DMS79 treated with DMSO at 0.1 percent for 48 hours (cell line): Measurements from ENCODE around the gene RBKS.

Experiments used
- DNase-seq: peaks from one replicate; lab custom pipeline; 2025; lab: John Stamatoyannopoulos, UW

RBKS gene

DNA sequence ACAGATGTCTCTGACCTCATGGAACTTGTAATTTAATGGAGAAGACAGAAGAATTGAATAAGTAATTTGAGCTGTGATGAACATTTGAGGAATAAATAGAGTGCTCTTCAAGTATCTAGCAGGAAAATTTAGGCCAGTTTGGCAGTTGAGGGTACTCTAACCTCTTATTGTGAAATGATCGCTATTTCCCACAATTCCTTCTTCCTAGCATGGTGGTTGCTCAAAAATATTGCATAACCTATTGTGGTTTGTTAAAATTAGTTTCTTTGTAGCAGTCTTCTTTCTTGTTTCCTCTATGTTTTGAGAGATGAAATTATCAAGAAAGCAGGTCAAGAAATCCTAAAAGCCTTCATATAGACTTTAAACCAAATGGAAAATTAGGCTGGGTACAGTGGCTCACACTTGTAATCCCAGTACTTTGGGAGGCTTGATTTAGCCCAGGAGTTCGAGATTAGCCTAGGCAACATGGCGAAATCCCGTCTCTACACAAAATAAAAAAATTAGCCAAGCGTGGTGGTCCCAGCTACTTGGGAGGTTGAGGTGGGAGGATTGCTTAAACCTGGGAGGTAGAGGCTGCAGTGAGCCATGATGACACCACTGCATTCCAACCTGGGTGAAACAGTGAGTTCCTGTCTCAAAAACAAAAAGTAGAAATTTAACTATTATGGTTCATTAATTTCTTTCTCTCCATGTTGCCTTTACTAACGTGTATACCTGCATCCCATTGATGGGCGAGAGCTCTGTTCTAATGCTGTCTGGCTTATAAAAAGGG is 58.7 kb downstream of the RBKS start:
- peak; percentile 4 for DNase-seq

DNA sequence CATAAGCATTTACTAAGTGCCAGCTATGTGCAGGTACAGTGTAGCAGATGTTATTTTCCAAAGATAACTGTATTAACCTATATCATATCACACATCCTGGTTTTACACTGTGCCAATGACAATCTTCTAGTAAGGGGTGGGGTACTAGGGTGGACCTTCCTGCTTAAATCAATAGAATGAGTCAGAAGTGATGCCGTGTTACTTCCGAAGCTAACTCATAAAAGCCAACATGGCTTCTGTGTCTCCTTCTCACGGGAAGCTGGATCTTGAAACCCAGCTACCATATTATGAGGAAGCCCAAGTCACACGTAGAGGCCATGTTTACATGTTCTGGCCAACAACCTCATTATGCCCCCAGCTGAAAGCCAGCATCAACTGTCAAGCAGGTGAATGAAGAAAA is 59.5 kb downstream of the RBKS start:
- DNase-seq = no peak

DNA sequence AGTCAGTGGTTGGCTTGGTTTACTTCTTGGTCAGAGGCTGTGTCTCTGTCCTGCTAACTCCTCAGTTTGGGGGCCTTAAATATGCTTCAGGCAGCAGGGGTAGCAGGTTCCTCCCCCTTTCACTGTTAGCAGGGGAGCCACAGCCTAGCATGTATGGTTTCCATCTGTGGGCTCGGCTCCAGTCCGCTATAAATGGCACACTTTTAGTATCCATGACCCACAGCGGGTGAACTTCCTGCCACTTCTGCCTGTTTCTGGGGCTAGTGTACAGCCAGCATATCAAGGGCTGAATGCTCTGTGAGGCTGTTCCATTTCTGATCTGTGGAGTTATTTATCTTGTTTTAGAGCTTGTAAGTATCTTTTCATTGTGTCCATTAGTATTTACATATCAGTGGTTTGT is 60.4 kb downstream of the RBKS start:
- no peak for DNase-seq

DNA sequence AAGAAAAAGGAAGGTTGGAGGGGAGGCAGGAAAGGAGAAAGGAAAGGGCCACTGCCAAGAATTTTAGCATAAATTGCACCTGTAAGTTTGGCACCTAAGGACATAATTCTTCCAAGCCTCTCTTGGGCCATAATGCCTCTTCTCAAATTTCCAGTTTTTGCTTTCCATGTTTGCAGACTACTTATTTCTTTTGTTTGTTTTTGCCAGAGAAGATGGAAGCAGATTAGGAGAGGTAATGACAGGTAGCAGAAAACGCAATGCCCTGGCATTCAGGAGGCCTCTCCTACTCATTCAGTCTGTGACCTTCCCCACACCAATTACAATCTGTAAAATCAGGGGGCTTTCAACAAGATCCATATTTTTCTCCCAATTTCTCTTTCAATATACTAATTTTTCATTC is 61.9 kb downstream of the RBKS start:
- peak; percentile 69 for DNase-seq

DNA sequence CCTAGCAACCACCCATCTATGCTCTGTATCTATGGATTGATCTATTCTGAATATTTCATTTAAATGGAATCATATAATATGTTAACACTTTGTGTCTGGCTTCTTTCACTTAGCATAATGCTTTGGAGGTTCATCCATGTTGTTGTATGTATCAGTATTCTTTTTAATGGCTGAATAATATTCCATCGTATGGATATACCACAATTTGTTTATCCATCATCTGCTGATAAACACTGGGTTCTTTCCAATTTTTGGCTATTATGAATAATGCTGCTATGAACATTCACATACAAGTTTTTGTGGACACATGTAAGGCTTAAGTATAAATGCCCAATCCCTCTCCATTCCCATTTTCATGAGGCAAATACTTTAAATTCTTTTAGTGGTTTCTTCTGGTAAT is 65.8 kb downstream of the RBKS start:
- no peak for DNase-seq

DNA sequence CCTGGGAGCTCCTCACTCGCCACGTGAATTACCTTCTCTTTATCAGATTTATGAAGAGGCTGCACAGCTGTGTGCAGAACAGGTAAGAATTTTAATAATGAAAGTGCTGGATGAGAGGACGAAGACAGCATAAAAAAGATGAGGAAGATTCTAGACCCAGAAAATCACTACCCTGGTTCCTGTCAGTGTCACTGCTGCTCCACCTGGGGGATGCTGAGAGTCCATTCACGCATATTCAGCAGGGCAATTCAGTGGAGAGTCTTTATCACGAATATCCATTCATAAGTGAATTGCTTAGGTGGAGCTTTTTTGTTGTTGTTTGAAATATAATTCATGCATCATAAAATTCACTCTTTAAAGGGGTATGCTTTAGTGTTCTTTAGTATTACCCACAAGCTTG is 66.6 kb downstream of the RBKS start:
- DNase-seq = no peak

DNA sequence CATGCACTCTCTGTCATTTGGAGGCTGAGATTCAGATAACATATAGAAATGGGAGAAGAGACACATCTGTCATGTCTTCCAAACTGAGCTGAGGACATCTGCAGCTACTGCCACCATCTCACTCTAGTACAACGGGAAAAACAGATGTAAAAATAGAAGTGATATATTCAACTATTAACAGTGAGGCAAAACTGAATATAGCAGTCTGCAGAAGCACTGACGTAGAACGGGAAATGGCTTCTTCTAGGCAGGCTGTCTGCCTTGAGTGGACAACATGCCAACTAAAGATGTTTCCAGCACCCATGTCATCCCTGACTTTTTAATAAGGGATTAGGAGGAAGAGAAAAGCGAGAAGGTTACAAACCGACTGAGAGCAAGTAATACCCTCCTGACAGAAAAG is 67.1 kb downstream of the RBKS start:
- no peak for DNase-seq

DNA sequence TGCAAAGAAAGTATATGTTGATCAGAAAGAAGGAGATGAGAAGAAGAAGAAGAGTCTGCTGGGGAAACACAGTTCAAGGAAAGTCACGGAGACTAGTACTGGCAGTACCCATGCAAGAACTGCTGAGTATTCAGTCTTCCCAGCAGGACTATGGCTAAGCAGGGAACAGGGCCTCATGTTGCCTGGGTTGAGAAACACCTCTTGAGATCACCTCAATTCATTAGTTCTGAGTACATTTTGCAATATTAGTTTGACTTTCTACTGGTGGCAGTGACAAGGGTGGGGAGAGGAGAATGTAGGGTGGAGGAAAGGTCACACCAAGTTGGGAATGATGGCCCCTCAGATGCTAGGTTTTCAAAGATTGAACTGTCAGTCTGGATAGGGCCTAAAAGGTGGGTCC is 68.1 kb downstream of the RBKS start:
- no peak for DNase-seq

DNA sequence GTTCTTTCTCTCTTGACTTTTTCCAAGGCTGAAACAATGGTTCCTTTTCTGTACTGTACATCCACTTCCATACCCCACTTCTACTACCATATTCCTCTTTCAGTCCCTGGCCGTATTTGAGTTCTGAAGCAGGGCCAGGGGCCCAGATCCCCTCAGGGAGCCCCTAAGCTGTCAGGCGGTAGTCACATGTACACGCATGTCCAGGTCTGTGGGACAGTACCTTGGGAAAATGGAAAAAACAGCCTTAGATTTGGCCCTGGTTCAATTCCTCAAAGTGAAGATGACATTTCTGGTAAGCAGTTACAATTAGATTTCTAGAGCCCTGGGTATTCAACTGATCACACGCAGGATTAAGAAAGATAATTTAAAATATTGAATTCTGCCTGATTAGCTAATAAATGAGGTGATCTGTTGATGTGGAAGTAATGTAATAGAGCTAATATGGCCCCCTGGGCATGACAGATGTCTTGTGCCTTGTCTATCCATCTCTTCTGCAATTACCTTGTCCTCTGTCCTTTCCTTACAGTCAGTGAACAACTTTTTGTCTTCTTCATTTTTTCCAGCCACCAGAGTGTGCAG is 74.2 kb downstream of the RBKS start:
- no peak for DNase-seq

DNA sequence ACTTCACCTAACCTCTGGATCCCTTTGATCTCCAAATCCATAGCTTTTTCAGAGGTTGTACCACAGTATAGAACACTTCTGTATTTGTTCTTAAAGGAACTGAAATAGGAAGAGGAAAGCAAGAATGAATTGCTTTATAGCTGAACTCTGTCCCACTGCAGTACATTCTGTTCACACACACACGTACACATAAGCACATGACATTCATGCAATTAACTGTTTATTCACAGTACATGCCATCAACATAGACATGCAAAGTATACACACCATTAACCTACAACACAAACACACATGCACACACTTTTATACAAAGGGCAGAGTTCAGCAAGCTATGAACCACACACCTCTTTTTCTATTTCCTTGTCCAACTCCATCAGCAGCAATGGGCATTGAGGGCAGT is 75.4 kb downstream of the RBKS start:
- no peak for DNase-seq

DNA sequence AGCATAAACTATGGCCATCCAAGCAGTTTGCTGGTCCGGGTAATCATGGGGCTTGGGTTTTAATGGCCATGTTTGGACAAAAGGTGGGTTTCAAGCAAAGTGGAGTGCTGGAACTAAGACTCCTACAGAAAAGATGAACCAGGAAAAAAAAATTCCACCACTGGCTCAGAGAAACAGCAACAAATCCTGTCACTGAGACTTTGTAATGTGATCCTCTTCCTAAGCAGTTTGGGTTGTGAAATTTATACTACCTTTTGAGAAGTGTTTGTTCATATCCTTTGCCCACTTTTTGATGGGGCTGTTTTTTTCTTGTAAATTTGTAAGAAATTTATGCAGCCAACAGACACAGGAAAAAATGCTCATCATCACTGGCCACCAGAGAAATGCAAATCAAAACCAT is 78.4 kb downstream of the RBKS start:
- DNase-seq = no peak

DNA sequence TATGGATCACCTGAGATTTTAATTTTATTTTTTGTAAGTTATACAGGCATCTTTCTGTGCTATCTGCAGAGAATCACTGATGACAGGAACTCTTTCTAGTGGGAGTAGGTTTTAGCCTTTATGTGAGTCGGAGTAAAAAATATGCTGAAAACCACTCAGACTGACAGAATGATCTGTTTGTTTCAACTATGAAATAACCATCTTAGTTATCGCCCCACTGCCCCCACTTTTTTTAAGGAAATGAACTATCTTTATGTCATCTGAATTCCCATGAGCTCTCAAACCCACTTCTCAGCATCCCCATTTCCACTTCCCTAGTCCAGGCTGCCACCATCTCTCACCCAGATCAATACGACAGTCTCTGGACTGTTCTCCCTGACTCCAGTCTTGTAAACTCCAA is 79.7 kb downstream of the RBKS start:
- no peak for DNase-seq

DNA sequence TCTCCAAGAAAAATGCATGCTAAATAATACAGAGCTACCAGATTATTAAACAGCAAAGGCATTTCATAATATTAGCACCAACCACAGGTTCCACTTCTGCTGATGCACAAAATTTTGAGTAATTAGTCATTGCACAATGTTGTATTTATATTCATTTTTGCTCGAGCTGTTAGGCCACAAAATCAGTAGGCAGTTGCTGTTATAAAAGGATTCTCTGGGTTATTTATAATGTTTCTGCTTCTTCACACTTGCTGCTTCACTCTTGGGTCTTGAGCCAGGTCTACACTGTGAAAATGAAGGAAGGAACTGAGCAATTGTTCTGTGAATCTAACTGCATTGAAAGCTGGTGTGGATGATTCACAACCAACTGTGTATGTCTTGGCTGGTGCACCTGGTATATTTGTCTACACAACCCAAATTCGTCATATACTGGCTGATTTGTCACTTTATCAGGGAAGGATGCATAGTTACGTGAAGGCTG is 80.4 kb downstream of the RBKS start:
- no peak for DNase-seq

DNA sequence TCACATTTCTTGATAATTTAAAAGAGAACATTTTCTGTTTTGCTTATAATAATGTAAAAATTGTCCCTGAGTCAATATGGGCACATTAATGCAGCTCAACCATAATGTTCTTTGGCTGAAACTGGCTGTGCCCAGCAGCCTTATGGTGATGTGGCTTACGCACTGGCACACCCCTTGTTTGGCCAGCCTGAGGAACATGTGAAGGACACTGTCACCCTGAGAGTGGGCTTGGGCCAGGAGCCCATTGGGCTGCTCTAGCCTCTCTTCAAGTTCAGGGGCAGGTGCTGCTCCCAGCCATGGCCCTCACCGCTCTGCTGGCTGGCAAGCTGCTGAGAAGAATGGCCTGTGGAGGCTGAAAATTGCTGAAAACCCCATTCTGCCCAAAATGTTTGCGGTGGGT is 81.2 kb downstream of the RBKS start:
- DNase-seq = no peak

DNA sequence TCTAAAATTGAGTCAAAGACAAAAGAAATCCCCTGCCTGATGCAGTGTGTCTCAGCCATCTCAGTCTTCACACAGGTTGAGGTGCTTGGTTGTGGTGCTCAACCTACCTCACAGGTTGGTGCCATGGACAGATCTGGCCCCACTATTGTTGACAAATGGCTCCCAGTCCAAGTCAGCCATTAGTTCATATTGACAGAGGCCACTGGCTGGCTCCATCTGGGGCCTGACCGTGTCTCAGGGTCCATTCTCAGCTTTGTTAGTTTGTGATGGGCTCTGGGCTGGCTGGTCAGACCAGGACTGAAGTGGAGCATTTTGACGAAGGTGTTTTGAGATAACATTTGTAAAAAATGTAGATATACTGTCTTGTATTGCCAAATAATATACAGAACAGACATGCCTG is 81.8 kb downstream of the RBKS start:
- DNase-seq = no peak

DNA sequence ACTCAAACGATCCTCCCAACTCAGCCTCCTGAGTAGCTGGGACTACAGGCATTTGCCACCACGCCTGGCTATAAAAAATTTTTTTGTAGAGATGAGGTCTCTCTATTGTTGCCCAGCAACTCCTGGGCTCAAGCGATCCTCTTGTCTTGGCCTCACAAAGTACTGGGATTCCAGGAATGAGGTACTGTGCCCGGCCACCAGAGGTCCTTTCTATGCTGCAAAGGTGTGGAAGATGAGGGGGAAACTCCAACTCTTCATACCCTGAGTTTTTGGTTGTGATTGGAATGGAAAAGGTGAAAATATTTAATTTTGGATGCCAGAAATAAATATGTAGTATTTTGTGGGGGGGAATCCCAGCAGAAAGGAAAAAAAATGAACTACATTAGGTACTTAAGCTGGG is 82.7 kb downstream of the RBKS start:
- no peak for DNase-seq

DNA sequence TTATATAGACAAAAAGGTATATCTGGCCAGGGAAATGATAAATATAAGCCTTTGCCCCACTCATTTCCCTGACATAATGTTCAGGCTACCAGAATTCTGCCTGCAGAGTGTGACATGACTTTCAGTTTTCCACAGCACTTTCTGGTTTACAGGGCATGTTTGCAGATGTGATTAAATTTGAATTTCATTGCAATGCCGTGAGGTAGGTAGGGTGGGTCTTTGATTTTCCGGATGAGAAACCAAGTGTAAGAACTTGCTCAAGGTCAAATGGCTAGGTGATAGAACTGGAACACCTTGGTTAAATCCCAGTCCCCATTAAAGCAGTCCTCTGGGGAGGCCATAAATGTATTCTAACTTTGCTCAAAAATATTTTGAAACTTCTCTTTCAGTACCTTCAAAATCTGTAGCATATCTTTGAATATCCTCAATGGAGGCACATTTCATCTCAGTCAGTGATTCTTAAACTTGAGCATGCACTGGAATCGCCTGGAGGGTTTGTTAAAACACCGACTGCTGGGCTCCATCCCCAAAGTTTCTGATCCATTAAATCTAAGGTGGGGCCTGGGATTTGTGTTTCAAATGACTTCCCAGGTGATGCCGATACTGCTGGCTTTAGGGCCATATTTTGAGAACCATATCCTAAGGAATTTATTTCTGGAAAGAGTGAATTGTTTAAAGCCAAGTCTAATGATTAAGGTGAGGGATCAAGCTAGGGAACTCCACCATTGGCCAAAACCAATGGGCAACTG is 83.7 kb downstream of the RBKS start:
- DNase-seq = no peak

DNA sequence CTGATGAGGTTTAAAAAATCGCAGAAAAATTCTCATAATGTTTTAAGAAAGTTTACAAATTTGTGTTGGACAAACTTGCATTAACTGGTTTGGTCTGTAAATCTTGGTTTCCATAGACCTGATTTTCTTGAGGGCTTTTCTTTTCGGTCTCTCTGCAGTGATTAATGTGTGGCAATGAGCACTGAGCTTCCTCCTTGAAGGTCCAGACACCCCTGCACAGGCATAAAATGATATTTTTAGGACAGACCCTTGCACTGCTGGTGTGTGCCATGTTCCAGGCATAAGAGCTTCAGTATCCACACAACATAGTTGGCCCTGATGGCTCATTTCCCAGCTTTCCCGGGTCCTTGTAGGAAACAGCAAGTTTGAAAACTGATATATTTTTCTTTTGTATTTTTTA is 85.0 kb downstream of the RBKS start:
- no peak for DNase-seq

DNA sequence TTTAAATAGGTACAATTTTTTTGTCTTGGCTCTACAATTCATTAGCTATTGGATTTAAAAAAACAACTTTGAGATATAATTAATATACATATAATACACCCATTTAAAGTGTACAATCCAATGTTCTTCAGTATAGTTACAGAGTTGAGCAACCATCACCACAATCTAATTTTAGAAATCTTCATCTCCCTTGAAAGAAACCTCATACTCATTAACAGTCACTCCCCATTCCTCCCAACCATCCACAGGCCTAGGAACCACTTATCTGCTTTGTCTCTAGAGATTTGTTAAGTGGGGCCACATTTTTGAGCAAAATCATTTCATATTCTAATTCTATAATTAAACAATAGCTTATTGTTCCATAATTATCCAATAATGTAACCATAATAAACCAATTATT is 86.0 kb downstream of the RBKS start:
- no peak for DNase-seq

DNA sequence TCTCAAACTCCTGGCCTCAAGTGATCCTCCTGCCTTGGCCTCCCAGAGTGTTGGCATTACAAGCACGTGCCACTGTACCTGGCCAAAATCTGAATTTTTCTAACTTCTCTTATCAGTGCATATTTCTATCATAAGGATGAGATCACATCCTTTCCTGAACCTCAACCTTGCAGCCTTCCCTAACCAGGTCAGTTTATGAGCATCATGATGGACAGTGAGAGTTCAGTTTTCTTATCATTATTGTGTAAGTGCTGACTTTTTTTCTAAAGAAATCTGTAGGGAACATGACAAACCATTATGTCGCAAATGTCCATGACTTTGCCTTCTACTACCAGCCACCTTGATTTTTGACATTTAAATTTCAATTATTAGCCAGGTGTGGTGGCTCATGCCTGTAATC is 87.1 kb downstream of the RBKS start:
- no peak for DNase-seq

DNA sequence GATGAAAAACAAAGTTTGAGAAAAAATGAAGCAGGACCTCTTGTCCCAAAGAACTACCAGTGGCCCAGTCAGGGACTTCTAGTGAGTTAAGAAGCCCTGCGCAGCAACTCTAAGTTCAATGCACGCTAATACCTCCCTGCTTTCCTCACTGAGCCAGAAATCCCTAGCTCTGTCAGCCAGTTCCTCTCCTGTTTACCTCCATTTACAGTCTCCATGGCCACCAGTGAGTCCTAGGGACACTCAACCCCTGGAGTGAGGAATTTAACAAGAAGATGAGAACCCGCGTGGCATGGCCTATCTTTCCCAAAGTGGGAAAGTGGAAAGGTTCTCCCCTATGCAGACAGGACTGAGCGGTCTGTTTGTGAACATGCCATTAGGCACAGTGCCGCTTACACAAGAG is 87.6 kb downstream of the RBKS start:
- DNase-seq = no peak

DNA sequence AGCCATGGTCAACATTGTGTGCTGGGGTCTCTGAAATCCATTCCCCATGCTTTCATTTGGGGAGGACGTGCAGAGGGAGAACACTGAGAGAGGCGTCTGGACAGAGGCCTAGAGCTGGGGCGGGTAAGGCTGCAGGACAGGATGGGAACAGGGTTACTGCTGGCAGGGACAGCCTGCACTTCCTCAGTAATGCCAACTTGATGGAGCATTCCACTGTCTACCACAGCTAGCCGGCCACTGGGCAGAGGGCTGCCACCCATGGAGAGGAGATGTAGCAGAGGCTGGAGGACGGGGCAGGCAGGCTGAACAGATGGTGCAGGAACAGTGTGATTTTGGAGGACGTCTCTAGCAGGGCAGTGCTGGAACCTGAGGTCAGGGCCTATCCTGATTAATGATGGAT is 89.3 kb downstream of the RBKS start:
- no peak for DNase-seq

DNA sequence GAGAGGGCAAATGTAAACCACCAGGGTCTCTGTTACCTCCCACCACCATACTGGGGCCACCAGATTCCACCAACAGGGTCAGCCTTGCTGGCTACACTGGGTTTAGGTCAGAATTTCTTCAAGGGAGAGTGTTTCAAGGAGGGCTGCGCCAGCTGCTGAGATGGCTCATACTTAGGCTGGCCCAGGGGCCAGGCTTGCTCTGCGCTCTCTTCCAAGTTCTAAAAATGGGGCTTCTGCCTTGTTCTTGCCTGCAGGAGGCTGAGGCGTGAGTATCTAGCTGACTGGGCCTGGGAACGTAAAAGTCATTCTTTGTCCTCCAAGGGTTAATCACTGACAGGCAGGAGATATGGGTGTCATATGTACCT is 90.6 kb downstream of the RBKS start:
- no peak for DNase-seq
